GM11168 (cell line): ENCODE results near the gene DCUN1D3.
"Not testable (repeated sequence)": the region's sequence is repeated elsewhere in the genome, so short reads cannot be mapped to it uniquely, and the experiment has no call there.

Experiments used
- in situ Hi-C: fragments of 300-500 bp; cut with MboI; formaldehyde crosslinking; loops from one replicate; pipeline ENCODE4 v1.12.0; 2022; ENCODE audit warnings: low sequenced_read_pairs; ENCODE audit not compliant: unreplicated experiment

Gene DCUN1D3

DNA sequence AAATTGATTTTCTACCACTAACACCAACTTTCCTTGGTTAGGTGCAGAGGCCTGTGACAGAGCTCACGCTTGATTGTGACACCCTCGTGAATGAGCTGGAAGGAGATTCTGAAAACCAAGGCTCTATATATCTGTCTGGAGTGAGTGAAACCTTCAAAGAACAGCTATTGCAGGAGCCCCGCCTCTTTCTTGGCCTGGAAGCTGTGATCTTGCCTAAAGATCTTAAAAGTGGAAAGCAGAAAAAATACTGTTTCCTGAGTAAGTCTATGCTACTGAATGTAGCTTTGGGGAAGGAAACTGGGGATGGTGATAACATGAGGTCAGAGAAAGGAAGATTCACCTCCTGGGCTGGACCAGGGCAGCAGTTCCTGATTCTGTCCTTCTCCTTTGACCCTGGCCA is 55.6 kb downstream of the DCUN1D3 start:
- in situ Hi-C loops = no loop called here

DNA sequence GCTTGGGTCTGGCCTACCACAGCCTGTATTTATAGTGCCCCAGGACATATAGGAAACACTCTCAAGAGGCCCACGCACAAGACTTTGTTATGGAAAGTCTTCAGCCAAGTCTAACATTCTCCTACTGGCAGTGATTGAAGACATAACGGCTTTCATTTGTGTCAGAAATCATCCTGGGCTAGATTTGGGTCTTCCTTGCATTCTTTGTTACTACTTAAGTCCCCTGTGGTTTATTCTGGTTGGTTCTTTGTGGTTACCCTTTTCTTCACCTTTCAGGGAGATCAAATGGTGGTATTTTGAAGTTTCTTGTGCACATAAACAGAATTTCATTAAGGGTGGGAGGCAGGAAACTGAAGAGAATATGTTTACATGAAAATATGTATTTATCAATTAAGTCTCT is 56.1 kb downstream of the DCUN1D3 start:
- in situ Hi-C loops = no loop called here

DNA sequence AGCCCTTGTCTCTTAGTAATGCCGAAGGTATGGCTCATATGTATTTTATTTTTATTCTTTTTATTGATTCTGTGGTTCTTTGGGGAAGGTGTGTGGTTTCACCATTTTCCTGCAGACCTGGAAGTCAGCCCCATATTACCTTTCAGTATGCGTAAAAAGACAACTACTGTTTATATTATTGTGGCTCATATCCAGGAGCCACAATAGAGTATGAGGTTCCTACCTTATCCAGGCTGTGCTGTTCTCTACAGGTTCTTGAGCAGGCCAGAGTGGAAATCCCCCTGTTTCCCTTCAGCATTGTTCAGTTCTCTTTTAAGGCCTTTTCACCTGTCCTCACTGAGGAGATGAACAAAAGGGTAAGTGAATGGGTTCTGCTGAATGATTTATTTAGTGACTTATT is 60.7 kb downstream of the DCUN1D3 start:
- in situ Hi-C loops = no loop called here

DNA sequence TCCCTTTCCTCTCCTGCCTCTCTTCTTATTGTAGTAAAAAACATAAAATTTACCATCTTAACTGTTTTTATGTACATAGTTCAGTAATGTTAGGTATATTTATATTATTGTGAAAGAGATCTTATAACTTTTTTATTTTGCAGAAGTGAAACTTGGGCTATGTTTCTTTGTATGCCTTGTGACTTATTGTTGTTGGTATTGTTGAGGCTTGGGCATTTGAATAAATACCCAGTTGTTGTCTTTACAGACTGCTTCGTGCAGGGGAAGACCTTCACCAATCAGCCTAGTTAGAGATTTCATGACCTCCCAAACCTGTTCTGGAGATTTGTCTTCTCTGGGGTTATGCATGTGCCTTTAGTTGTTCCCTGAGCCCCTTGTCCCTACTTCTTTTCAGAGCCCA is 61.9 kb downstream of the DCUN1D3 start:
- in situ Hi-C loops = no loop called here

DNA sequence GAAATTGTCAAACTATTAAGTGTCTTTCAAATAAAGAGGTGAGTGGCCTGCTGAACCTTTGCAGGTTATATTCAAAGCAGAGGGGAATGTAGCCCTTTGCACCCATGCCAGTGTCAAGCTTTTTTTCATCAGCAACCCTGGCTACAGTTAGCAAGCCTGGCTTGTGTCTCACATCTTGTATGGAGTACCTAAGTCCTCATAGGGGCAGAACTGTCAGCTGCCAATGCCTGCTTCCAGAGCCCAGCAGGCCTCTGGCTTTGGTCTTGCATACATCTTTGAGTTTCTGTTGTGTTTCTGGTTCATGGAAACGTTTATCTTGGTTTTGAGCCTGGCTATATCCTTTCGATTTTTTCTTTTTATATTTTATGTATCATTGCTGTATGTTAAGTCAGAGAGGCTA is 67.1 kb downstream of the DCUN1D3 start:
- in situ Hi-C loops = no loop called here

DNA sequence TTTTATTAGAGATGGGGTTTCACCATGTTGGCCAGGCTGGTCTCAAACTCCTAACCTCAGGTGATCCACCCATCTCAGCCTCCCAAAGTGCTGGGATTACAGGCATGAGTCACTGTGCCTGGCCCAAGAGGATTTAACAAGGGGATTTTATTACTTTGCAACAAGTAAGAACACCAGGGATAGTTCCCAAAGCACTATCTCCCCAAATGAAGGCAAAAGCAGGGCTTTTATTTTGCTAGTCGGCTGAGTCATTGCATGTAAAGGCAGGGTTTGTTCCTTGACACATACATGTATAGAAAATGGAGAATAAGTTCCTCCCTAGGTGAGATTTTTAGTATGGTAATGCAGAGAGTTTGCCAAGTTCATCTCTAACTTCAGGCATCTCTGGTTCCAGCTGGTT is 69.8 kb downstream of the DCUN1D3 start:
- in situ Hi-C loops = no loop called here

DNA sequence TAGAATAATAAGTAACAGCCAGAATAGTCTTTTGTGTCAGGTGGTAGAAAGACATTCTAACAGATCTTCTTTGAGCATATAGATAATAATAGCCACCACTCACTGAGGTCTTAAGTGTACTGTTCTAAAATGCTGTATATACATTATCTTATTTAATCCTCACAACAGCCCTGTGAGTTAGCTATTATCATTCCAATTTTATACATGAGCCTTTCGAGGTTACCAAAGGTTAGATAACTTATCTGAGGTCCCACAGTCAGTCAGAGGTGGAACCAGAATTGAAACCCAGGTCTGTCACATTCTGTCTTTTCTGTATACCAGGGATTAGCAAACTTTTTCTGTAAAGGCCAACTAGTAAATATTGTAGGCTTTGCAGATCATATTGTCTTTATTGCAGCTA is 70.6 kb downstream of the DCUN1D3 start:
- in situ Hi-C loops = no loop called here

DNA sequence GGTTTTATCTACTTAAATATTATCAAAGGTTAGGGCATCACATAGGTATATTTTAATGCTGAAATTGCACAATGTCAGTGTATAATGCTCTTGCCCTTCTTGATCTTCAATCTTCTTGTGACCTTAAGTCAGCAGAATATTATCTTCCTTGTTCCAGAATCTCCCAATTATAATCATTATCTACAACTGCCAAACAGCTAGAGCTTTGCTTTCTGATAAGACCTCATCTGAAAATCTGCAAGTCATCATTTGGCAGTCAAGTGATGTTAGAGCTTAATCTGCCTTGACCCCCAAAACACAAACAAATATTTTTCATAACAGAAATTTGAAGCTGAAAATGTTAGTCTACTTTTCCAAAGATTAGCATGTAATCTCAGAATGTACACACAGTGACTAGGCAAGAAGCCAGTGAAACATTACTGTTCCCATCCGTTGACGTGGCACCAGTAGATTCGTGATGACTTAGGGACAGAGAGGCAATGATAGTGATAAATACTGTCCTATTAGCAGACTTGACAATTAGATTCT is 74.1 kb downstream of the DCUN1D3 start:
- in situ Hi-C loops = no loop called here

DNA sequence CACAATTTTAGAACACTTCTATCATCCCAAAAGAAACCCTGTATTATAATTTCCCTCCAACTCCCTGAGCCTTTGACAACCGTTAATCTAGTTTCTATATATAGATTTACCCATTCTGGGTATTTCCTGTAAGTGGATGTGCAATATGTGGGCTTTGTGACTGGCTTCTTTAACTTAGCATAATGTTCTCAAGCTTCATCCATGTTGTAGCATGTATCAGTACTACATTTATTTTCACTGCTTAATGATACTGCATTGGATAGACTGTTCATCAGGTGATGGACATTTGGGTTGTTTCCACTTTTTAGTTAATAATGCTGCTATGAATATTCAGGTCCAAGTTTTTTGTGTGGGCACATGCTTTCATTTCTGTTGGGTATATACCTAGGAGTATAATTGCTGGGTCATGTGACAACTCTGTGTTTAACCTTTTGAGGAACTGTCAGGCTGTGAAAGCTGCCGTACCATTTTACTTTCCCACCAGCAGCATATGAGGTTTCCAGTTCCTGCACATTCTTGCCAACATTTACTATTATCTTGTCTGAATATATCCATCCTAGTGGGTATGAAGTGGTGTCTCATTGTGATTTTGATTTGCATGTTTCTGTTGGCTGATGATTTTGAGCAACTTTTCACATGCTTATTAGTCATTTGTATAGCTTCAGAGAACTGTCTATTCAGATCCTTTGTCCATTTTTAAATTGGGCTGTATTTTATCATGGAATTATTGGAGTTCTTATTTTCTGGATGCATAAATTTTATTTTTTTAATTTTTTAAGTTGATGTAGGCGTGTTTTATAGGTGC is 77.4 kb downstream of the DCUN1D3 start:
- in situ Hi-C loops = no loop called here

DNA sequence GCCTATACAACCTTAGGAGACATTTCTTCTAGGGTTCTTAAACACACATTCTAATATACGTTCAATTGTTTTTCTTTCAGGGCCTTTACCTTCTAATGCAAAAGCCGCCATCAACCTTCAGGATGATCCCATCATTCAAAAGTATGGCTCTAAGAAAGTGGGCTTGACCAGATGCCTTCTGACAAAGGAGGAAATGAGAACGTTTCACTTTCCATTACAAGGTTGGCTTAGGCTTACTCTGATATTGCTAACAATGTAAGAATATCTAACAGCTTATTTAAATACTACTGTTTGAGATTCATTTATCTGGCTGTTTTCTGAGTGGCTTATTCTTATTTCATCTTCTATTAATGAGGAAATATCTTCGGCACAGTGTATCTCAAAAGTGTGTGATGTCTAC is 78.5 kb downstream of the DCUN1D3 start:
- in situ Hi-C loops = no loop called here

DNA sequence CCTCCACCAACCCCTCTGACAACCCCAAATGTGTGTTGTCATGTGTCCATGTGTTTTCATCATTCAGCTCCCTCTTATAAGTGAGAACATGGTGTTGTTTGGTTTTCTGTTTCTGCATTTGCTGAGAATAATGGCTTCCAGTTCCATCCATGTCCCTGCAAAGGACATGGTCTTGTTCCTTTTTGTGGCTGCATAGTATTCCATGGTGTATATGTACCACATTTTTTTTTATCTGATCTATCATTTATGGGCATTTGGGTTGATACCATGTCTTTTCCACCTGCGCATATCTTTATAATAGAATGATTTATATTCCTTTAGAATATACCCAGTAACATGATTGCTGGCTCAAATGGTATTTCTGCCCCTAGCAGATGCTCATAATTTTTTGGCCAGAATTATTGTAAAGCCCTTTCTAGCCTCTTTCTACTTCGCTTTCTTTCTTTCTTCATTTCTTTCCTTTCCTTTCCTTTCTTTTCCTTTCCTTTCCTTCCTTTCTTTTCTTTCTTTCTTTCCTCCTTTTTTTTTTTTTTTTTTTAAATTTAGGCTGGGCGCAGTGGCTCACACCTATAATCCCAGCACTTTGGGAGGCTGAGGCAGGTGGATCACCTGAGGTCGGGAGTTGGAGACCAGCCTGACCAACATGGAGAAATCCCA is 81.1 kb downstream of the DCUN1D3 start:
- in situ Hi-C loops = no loop called here

DNA sequence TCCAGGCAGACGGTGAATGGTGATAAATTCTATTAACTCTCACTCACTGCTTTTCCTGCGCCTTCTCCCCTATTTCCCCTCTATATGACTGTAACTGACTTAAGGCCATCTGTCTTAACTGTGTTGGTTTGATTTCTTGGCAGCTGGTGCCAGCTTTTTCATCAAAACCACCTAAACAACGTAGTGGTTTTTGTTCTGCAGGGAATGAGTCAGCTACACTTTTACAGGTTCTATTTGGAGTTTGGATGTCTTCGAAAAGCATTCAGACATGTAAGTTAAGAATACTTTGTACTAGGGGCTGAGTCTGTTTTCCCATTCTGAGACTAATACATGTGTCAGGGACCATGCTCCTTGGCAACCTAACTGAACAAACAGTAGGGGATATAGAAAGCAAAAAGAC is 85.4 kb downstream of the DCUN1D3 start:
- in situ Hi-C loops = no loop called here

DNA sequence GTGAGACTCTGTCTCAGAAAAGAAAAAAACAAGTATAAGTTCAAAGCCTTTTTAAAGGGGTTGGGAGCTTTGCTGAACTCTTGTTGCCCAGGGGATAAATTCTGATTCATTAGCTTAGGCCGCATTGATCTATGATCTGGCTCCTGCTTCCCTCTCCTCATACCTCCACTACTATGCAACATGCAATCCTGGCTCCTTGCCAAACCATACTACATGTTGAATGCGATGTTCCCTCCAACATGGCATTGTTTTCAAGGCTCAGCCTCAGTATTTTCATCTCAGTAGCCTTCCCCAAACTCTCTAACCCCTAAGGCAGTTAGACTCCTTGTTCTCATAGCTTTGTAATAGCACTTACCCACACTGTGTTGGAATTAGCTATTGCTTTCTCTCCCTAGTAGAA is 87.6 kb downstream of the DCUN1D3 start:
- in situ Hi-C loops = no loop called here

DNA sequence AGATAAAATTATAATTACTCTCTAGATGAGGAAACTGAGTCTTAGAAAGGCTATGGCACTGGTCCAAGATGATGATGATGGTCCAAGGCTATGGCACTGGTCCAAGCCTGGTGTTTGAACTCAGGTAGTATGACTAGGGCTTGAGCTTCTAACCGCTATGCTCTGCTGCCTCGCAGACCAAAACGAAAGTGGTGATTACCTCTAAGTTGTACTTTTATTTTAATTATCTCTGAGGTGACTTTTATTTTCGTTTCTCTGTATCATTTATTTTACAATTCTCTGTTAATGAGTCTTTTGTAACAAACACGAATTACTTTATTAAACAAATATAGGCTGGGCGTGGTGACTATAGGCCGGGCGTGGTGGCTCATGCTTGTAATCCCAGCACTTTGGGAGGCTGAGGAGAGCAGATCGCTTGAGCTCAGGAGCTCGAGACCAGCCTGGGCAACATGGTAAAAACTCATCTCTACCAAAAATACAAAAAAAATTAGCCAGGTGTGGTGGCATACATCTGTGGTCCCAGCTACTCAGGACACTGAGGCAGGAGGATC is 88.2 kb downstream of the DCUN1D3 start:
- in situ Hi-C loops = no loop called here

DNA sequence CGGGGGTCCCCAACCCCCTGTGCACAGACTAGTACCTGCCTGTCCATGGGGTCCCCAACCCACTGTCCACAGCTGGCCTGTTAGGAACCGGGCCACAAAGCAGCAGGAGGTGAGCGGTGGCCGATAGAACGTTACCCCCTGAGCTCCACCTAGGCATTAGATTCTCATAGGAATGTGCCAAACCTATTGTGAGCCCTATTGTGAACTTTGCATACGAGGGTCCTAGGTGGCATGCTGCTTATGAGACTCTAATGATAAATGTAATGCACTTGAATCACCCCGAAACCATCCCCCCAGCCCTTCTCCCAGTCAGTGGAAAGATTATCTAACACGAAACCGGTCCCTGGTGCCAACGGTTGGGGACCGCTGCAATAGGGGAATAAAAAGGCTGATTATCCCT is 92.3 kb downstream of the DCUN1D3 start:
- in situ Hi-C loops = no loop called here

DNA sequence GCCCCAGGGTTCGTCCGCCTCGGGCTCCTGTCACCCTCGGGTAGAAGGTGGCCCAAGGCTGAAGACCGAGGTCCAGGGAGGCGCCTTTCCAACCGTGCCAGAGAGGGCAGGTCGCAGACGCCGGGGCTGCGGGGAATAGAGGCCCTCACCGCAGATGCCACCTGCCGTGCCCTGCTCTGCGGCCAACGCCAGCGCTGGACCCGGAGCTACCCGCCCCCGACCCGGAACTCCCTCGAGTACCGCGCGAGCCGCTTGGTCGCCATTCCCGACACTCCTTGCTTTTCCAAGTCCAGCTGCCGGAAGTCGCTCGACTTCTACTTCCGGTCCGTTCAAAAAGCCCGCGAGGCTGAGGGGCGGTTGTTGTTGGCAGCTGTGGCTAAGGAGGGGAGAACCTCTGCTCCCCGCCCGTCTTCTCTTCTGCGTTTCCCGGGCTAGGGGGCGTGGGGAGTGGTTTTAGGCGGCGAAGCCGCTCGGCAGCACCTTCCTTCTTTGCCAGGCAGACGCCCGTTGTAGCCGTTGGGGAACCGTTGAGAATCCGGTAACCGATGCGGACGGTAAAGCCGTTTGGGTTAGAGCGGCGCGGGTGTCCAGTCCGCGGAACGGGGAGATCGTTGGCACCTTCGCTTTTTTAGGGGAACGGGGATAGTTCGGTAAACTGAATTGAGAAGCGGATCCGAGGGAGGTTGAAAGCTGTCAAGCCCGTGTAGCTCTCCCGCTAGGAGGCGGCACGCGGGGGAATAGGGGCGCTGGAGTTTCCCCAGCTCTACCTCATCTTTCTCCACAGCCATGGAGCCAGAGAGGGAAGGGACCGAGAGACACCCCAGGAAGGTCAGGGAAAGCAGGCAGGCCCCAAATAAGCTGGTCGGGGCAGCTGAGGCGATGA is 93.7 kb downstream of the DCUN1D3 start, which contains the start of the genes ERI2 and REXO5:
Gene ERI2, minus strand, starts transcription at position 305 of the 883 bp plus-strand sequence. Its CDS starts 42 bp downstream, at position 263.
Gene REXO5, plus strand, starts transcription at position 360 of the 883 bp plus-strand sequence. Its CDS starts 427 bp downstream, at position 787.
- in situ Hi-C loops = no loop called here

DNA sequence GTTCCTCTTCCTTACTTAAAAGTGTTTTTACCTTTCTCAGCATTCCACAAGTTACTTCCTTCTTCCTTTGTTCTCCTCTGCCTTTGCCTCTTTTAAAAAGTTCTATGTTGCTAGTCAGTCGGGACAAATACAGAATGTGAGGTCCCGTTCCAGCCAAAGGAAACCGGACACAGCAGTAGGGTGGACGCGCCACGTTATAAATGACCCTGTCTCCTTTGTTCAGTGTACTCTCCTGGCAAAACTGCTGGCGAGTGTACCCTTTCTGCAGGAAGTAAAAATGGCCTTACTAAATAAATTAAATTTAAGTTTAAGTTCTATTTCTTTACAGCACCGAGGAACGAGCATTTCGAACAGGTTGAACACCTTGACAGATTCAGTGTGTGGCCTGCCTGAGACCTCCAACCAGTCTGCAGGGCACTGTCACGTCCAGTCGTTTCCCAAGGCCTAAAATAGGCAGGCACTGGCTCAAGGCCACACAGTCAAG is 94.4 kb downstream of the DCUN1D3 start:
- in situ Hi-C loops = not testable (repeated sequence)
